Right lobe of liver (tissue), 5 donors: ENCODE measurements around the gene PRR23B. TPM values are rescaled to one million over a fixed set of nuclear protein-coding genes. Genes with fewer than 3 reads are reported as not detected.

Source experiments
- total RNA-seq, 6 experiments: library from RNA; depleted of rRNA in 2 of 6; stranded (reverse); fragments of >200 nt in 2 of 6; fragmentation: NEBNext Ultra II Directional in 3 of 6; extraction: Animal tissue kit (Norgen Biotek cat#: 25700) in 3 of 6; gene quantifications; one replicate each; pipeline versions ENCODE4 v1.1.0 to v1.2.4, GENCODE V29; 2016 to 2023
- donor health status: DM: no; HTN: no; CAD: no.
- donor health status: DM: no; HTN: no; CAD: no.
- donor health status: DM: no; HTN: yes; CAD: no.
- donor health status: DM: no; HTN: yes; CAD: no.

Gene PRR23B
- total RNA-seq, 6 experiments from 2014 or later = not detected

Other genes with a start within 250 kb of the PRR23B start
- gene PIK3CB, start 186.0 kb downstream of the PRR23B start, total RNA-seq = 10 to 100 TPM; 12.1 to 20.9 (median 14.6) TPM
- gene FOXL2, start 73.8 kb downstream of the PRR23B start, total RNA-seq = not detected
- not detected for gene FOXL2NB, start 73.7 kb downstream of the PRR23B start, total RNA-seq
- not detected for gene PRR23A, start 14.7 kb downstream of the PRR23B start, total RNA-seq
- not detected for gene PRR23C, start 24.0 kb upstream of the PRR23B start, total RNA-seq